ENCODE results near the gene PDE7B. TPM values are rescaled to one million over a fixed set of nuclear protein-coding genes. Genes with fewer than 3 reads are reported as not detected.

Gene PDE7B
- total RNA-seq, 1 experiment from 2014 or later, result not detected

- TF ChIP-seq E2F4 (CRISPR knock-in tag; IDR thresholded peaks at IDR 0.05; ENCODE audit: borderline replicate concordance, low read depth) (no peak), NR2C2 (CRISPR knock-in tag; IDR thresholded peaks at IDR 0.05) (no peak), FOXK1 (CRISPR knock-in tag; IDR thresholded peaks at IDR 0.05) (no peak)
- TF ChIP-seq, protein P1, sequence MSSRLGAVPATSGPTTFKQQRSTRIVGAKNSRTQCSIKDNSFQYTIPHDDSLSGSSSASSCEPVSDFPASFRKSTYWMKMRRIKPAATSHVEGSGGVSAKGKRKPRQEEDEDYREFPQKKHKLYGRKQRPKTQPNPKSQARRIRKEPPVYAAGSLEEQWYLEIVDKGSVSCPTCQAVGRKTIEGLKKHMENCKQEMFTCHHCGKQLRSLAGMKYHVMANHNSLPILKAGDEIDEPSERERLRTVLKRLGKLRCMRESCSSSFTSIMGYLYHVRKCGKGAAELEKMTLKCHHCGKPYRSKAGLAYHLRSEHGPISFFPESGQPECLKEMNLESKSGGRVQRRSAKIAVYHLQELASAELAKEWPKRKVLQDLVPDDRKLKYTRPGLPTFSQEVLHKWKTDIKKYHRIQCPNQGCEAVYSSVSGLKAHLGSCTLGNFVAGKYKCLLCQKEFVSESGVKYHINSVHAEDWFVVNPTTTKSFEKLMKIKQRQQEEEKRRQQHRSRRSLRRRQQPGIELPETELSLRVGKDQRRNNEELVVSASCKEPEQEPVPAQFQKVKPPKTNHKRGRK (CRISPR knock-in tag; IDR thresholded peaks at IDR 0.05; ENCODE audit: borderline replicate concordance), result no peak
Observed at GRCh38 chr6:136011475-136011874, 160.0 kb downstream of the PDE7B start (continued).

GRCh38 chr6:136012198-136012887 is 160.8 kb downstream of the PDE7B start:
- CTCF ChIA-PET, result no interaction called here
- H3K36me3 Mint-ChIP-seq, result no peaks in the 10 kb centered on the region; the same call in 1 of the 2 replicates
- ATAC-seq (no peak), DNase-seq (ENCODE audit: low spot score) (no peak)
- POLR2A ChIA-PET, result no interaction called here
- peaks cover 15% of the 10 kb centered on the region for H3K9me3 Mint-ChIP-seq
- no peaks in the 10 kb centered on the region; the same call in 1 of the 2 replicates for H3K27me3 Mint-ChIP-seq (ENCODE audit: low read depth)
- TF ChIP-seq CREM (CRISPR knock-in tag; IDR thresholded peaks at IDR 0.05) (no peak), TEAD1 (CRISPR knock-in tag; IDR thresholded peaks at IDR 0.05) (no peak), NFE2L1 (CRISPR knock-in tag; IDR thresholded peaks at IDR 0.05) (no peak), KAT7 (CRISPR knock-in tag; IDR thresholded peaks at IDR 0.05; ENCODE audit: borderline replicate concordance) (no peak), SOX15 (CRISPR knock-in tag; IDR thresholded peaks at IDR 0.05) (no peak), ZSCAN18 (CRISPR knock-in tag; IDR thresholded peaks at IDR 0.05) (no peak), TP53 (CRISPR knock-in tag; IDR thresholded peaks at IDR 0.05) (no peak), E2F4 (CRISPR knock-in tag; IDR thresholded peaks at IDR 0.05; ENCODE audit: borderline replicate concordance, low read depth) (no peak), ZNF423 (CRISPR knock-in tag; IDR thresholded peaks at IDR 0.05) (no peak), ELF4 (CRISPR knock-in tag; IDR thresholded peaks at IDR 0.05; ENCODE audit: low read depth) (no peak), TEAD4 (CRISPR knock-in tag; IDR thresholded peaks at IDR 0.05) (no peak), ZNF317 (CRISPR knock-in tag; IDR thresholded peaks at IDR 0.05; ENCODE audit: borderline replicate concordance, low read depth) (no peak), RORB (CRISPR knock-in tag; IDR thresholded peaks at IDR 0.05) (no peak)
- H3K4me3 Mint-ChIP-seq, result no peak overlapping the region
- H3K27ac Mint-ChIP-seq, result no peak overlapping the region
- peaks cover 14% of the 10 kb centered on the region for H3K4me1 Mint-ChIP-seq

DNA sequence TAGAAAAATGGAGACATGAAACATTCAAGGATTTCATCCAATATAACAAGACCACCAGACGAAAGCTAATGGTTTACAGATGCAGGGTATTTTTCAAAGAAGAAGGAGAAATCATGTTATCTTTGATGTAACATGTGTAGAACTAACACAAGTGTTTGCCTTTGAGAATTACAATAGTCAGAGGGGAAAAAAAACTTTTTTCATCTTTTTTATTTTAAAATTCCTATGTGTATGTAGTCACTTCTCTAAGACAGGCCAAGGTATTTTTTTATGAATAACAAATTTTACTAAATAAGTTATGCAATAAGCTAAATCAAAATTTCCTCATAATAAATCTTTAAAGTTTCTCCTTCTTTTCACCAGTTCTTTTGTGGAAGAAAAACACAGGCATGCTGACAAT is 161.4 kb downstream of the PDE7B start:
- Mint-ChIP-seq H3K9me3 (peaks cover 12% of the 10 kb centered on the region), H3K4me1 (peaks cover 16% of the 10 kb centered on the region), H3K27me3 (ENCODE audit: low read depth) (no peaks in the 10 kb centered on the region; the same call in 1 of the 2 replicates), H3K27ac (no peak overlapping the region), H3K36me3 (no peaks in the 10 kb centered on the region; the same call in 1 of the 2 replicates), H3K4me3 (no peak overlapping the region)
- DNase-seq (ENCODE audit: low spot score) (no peak), ATAC-seq (no peak)
- POLR2A ChIA-PET, result no interaction called here
- CTCF ChIA-PET, result no interaction called here
- no peak for TF ChIP-seq ZNF281 (CRISPR knock-in tag; IDR thresholded peaks at IDR 0.05)
- TF ChIP-seq, protein P2, sequence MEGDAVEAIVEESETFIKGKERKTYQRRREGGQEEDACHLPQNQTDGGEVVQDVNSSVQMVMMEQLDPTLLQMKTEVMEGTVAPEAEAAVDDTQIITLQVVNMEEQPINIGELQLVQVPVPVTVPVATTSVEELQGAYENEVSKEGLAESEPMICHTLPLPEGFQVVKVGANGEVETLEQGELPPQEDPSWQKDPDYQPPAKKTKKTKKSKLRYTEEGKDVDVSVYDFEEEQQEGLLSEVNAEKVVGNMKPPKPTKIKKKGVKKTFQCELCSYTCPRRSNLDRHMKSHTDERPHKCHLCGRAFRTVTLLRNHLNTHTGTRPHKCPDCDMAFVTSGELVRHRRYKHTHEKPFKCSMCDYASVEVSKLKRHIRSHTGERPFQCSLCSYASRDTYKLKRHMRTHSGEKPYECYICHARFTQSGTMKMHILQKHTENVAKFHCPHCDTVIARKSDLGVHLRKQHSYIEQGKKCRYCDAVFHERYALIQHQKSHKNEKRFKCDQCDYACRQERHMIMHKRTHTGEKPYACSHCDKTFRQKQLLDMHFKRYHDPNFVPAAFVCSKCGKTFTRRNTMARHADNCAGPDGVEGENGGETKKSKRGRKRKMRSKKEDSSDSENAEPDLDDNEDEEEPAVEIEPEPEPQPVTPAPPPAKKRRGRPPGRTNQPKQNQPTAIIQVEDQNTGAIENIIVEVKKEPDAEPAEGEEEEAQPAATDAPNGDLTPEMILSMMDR (IDR thresholded peaks at IDR 0.05), result no peak
- TF ChIP-seq, protein P3, sequence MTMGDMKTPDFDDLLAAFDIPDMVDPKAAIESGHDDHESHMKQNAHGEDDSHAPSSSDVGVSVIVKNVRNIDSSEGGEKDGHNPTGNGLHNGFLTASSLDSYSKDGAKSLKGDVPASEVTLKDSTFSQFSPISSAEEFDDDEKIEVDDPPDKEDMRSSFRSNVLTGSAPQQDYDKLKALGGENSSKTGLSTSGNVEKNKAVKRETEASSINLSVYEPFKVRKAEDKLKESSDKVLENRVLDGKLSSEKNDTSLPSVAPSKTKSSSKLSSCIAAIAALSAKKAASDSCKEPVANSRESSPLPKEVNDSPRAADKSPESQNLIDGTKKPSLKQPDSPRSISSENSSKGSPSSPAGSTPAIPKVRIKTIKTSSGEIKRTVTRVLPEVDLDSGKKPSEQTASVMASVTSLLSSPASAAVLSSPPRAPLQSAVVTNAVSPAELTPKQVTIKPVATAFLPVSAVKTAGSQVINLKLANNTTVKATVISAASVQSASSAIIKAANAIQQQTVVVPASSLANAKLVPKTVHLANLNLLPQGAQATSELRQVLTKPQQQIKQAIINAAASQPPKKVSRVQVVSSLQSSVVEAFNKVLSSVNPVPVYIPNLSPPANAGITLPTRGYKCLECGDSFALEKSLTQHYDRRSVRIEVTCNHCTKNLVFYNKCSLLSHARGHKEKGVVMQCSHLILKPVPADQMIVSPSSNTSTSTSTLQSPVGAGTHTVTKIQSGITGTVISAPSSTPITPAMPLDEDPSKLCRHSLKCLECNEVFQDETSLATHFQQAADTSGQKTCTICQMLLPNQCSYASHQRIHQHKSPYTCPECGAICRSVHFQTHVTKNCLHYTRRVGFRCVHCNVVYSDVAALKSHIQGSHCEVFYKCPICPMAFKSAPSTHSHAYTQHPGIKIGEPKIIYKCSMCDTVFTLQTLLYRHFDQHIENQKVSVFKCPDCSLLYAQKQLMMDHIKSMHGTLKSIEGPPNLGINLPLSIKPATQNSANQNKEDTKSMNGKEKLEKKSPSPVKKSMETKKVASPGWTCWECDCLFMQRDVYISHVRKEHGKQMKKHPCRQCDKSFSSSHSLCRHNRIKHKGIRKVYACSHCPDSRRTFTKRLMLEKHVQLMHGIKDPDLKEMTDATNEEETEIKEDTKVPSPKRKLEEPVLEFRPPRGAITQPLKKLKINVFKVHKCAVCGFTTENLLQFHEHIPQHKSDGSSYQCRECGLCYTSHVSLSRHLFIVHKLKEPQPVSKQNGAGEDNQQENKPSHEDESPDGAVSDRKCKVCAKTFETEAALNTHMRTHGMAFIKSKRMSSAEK (CRISPR knock-in tag; IDR thresholded peaks at IDR 0.05; ENCODE audit: borderline replicate concordance), result no peak
- TF ChIP-seq CREM (CRISPR knock-in tag; IDR thresholded peaks at IDR 0.05), result no peak

Data from WTC11 (cell line).